Hippocampal formation (tissue), 2 donors: ENCODE measurements around the gene KCNB1.

ENCODE experiments used
- DNase-seq, 2 donors: peaks; one replicate each; lab custom pipeline; 2025; lab: John Stamatoyannopoulos, UW

Gene KCNB1

DNA sequence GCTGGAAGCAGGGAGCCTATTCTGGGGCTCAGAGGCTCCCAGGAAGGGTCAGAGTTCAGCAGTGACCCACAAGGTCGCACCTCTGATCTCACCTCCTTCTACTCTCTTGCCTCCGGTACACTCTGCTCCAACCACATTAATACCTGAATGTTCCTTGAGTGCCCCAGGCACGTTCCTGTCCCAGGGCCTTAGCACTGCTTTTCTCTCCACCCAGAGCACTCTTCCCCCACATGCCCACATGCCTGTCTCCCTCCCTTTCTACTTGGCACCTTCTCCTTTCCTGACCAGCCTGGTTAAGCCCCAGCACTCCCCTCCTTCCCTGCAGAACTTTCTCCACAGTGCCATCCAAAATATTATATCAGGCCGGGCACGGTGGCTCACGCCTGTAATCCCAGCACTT is 13.4 kb downstream of the KCNB1 start:
- no peak for DNase-seq

DNA sequence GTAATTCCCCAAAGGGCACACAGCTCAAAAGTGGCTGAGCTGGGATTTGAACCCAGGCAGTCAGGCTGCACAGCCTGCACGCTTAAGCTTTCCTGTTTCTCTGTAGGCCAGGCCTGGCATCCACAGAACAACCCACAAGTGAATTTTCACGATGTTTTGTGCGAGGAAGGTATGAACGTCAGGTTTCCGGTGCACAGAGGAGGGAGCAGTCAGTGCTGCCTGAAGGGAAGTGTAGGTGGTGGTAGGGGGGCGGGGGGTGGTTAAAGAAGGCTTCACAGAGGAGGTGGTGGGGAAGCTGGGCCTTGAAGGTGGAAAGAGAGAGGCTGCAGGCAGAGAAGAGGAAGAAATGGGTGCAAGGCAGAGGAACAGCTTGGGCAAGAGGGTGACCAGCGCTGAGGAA is 14.1 kb downstream of the KCNB1 start:
- no peak for DNase-seq

DNA sequence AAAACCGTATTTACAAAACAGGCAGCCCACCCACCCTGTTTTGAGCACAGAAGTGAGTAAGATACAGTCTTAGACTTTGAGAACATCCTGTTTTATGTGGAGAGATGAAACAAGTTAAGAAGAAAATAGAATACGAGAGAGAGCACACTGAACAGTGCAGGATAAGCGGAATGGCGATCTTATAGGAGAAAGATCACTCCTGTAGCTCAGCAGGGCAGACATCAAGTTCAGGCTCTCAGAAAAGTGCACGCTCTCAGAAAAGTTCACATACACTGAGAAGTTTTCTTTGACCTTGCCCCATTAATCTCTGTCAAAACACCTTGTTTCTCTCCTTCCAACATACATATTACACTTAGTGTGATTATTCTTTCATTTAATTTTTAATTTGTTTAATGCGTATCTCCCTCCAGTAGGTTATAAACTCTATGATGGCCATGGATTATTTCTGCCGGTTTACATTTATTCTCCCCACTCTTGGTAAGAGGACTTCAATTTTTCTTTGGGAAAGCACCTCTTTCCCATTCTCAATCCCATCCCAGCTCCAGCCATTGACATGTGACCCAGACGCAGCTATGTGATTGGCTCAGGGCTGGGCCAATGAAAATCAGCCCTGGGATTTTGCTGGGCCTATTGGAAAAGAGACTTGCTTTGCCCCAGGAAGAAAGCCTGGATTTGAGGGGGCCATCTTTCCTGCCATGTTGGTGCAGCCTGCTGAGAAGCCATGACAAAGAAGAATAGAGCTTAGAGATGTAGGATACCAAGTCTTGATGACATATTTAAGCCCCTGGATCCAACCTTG is 16.2 kb downstream of the KCNB1 start:
- DNase-seq, result no peak

- DNase-seq, result no peak
Measured at GRCh38 chr20:49464556-49464955, 17.9 kb downstream of the KCNB1 start.

- no peak for DNase-seq
Measured at GRCh38 chr20:49462626-49463025, 19.8 kb downstream of the KCNB1 start.

- no peak for DNase-seq
Measured at GRCh38 chr20:49461894-49462620, 20.4 kb downstream of the KCNB1 start.

DNA sequence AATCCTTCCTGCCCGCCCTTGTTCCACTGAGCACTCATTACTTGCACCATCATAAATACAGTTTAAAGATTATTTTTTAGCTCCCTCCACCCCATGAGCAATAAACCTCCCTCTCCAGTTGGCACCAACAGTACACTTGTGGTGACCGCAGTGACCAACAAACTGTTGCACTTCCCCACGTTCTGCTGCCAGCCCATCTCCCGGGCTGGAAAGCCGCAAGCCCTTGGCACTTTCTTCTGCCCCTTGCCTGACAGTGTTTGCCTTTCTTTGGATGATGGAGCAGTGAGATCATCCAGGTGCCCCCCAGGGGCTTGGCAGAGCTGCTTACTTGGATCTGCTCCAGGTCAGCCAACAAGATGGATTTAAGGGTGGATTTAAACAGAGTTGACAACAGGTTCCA is 21.6 kb downstream of the KCNB1 start:
- DNase-seq, result no peak

DNA sequence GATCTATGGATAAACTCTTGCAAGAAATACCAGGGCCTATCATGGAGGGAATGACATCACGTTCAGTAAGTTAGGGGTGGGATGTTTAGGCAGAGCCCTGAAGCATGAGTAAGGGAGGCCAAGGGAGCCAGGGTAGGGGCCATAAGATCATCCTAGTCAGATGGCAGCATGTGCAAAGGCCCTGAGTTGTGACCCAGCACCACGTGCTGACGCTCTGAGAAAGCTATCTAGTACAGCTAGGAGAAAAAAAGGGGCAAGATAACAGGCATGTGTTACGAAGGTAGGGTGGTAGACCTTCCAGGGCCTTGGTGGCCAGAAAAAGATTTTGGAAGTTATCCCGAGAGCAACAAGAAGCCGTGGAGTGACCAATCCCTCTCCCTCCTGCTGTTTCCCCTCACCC is 22.3 kb downstream of the KCNB1 start:
- no peak for DNase-seq

GRCh38 chr20:49459684-49460083 is 22.8 kb downstream of the KCNB1 start:
- DNase-seq, result no peak

DNA sequence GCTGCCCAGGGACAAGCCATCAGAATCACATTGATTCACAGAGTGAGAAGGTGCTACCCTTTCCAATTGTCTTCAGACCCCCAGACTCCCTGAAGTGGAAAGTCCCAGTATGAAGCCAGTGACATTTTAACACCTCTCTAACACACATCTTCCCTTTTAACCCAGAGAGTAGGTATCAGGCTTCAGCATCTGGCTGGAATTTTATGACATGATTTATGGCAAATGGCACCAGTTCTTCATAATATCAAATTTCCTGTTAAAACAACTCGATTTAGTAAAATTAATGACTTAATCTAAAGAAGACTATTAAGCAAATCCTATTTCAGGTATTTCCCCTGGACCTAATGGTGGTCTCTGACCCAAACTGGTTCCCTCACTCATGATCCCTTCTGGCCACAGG is 25.0 kb downstream of the KCNB1 start:
- no peak for DNase-seq

- no peak for DNase-seq
Measured at GRCh38 chr20:49456646-49457045, 25.8 kb downstream of the KCNB1 start.

- DNase-seq, result no peak
Measured at GRCh38 chr20:49455691-49456090, 26.8 kb downstream of the KCNB1 start.

DNA sequence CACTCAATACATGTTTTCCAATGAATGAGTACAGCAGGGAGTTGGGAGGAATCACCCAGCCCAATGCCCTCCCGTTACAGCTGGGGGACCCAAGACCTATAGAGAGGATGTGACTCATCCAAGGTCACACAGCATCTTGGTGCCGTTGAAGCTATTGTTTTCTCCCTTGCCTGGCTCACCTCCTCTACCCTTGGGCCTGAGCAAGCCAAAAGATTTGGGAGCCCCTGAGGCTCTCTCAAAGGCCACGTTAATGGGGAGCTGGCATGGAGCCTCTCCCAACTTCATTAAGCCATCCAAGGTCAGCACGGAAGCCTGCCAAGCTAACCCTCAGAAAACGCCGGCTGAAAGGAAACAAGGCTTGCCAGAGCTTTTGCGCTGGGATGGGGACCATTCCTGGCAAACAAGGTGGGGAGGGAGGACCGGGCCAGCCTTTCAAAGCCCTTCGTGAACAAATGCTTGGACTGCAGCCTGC is 30.4 kb downstream of the KCNB1 start:
- DNase-seq, result peak in 1 of 2 donors; percentile 35

DNA sequence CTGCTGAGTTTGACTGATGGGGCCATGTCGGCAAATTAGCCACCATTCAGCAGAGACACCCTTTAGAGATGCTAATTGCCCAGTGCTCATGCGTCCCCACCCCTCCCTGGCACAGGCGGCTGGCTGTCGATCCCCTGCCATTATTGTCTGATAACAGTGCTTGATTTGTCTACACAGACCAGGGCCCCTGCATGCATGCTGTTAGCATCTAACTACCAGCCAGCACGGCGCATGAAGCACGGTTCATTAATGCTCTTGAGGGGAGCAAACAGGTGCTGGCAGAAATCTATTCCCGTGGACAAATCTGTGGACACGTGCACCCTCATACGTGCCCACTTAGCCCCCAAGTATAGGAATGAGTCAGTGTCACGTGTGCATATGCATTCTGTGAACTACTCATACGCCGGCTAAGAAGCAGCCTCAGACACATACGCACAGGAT is 32.2 kb downstream of the KCNB1 start:
- DNase-seq, result peak in 1 of 2 donors; percentile 30

DNA sequence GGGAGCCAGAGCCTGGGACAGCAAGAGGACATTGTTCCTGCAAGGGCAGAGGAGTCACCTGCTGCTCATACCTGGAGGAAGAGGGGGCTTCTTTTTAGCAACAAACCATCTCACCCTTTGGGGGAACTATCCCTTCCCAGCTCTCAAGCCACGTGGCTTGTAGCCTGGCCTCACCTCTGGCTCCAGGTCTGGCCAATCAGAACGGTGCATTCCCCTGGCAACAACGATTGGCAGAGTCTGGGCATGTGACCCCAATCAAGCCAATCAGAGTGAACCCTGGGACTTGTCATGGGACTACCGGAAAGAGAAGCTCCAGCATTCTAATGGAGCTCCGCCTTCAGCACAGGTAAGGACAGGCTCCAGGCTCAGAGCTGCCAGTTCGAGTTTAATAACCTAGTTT is 33.6 kb downstream of the KCNB1 start:
- DNase-seq, result no peak

- no peak for DNase-seq
Measured at GRCh38 chr20:49447946-49448809, 34.3 kb downstream of the KCNB1 start.

- DNase-seq, result no peak
Measured at GRCh38 chr20:49447364-49447763, 35.1 kb downstream of the KCNB1 start.

DNA sequence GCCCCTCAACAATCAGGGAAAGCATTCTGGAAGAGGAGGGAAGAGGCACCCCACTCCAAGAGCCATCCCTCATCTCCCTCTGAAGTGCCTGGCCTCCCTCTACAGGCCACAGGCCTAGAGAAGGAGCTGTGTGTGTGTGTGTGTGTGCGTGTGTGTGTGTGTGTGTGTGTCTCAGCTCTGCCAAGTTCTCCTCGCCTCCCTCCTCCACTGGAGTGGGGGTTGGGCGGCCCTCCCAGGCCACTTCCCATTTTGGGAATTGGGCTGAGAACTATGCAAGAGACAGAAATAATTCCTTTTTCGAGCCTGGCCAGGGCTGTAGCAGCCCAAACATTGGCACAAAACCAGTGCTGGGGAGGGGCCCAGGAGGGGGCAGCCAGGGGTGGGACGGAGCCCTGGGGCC is 35.7 kb downstream of the KCNB1 start:
- peak in 1 of 2 donors; percentile 37 for DNase-seq

GRCh38 chr20:49446080-49446479 is 36.4 kb downstream of the KCNB1 start:
- no peak for DNase-seq

DNA sequence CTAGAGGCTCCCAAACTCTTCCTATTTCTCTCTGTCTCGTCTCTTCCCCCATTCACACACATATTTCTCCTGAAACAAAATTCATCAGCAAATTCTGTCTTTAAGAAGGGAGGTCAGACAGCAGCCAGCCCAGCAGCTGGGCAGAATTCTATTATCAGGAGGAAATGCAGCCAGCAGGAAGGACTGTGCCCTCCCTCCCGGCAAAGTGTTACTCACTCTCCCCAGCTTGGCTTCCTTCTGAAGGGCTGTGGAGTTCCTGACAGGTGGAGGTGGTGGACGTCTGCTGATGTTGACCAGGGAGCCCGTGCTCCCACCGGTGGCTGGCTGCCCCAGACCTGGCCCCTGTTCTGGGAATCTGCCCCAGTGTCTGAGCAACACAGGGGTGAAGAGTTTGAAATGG is 37.3 kb downstream of the KCNB1 start:
- DNase-seq, result no peak

GRCh38 chr20:49444553-49444990 is 37.9 kb downstream of the KCNB1 start:
- DNase-seq, result no peak

GRCh38 chr20:49437057-49437456 is 45.4 kb downstream of the KCNB1 start:
- no peak for DNase-seq
